HG03565 (cell line): ENCODE measurements around the gene SPOCK1.
A peak's percentile ranks its signal among the peaks of the same experiment; 100 is the strongest.

Source experiments
- ATAC-seq: cut with Tn5 transposase; IDR thresholded peaks from one replicate; pipeline ENCODE4 v1.9.1; 2021; ENCODE audit warnings: mild to moderate bottlenecking, moderate library complexity; ENCODE audit not compliant: unreplicated experiment

The SPOCK1 gene

GRCh38 chr5:137129886-137130680 lies 369.0 kb downstream of the SPOCK1 start:
- no peak for ATAC-seq

- no peak for ATAC-seq
Measured at GRCh38 chr5:137128012-137128411, 371.1 kb downstream of the SPOCK1 start.

- no peak for ATAC-seq
Measured at GRCh38 chr5:137126829-137127228, 372.3 kb downstream of the SPOCK1 start.

- no peak for ATAC-seq
Measured at GRCh38 chr5:137122558-137122957, 376.6 kb downstream of the SPOCK1 start.

- no peak for ATAC-seq
Measured at GRCh38 chr5:137122075-137122474, 377.1 kb downstream of the SPOCK1 start.

GRCh38 chr5:137119321-137119720 lies 379.8 kb downstream of the SPOCK1 start:
- ATAC-seq, result no peak

- no peak for ATAC-seq
Measured at GRCh38 chr5:137118629-137119028, 380.5 kb downstream of the SPOCK1 start.

- no peak for ATAC-seq
Measured at GRCh38 chr5:137115152-137115551, 384.0 kb downstream of the SPOCK1 start.

- ATAC-seq, result no peak
Measured at GRCh38 chr5:137114529-137114928, 384.6 kb downstream of the SPOCK1 start.

GRCh38 chr5:137113939-137114338 lies 385.2 kb downstream of the SPOCK1 start:
- peak; percentile 46 for ATAC-seq

GRCh38 chr5:137113161-137113560 lies 386.0 kb downstream of the SPOCK1 start:
- ATAC-seq, result no peak

- ATAC-seq, result no peak
Measured at GRCh38 chr5:137105351-137106035, 393.6 kb downstream of the SPOCK1 start.

- ATAC-seq, result no peak
Measured at GRCh38 chr5:137101544-137101943, 397.6 kb downstream of the SPOCK1 start.

GRCh38 chr5:137099651-137100050 lies 399.5 kb downstream of the SPOCK1 start:
- no peak for ATAC-seq

- ATAC-seq, result no peak
Measured at GRCh38 chr5:137098663-137099062, 400.5 kb downstream of the SPOCK1 start.

- no peak for ATAC-seq
Measured at GRCh38 chr5:137098238-137098637, 400.9 kb downstream of the SPOCK1 start.

GRCh38 chr5:137097203-137097602 lies 401.9 kb downstream of the SPOCK1 start:
- ATAC-seq, result no peak

- no peak for ATAC-seq
Measured at GRCh38 chr5:137096149-137097103, 402.7 kb downstream of the SPOCK1 start.

GRCh38 chr5:137095597-137095996 lies 403.5 kb downstream of the SPOCK1 start:
- ATAC-seq, result no peak

- ATAC-seq, result no peak
Measured at GRCh38 chr5:137092831-137093230, 406.3 kb downstream of the SPOCK1 start.

GRCh38 chr5:137091472-137091871 lies 407.7 kb downstream of the SPOCK1 start:
- ATAC-seq, result no peak
